ENCODE data around the gene USP20.

- TF ChIP-seq CTCF (IDR thresholded peaks at IDR 0.05) (no peak), POLR2A (IDR thresholded peaks at IDR 0.05) (no peak)
Measured at GRCh38 chr9:129809346-129809745, 25.9 kb upstream of the USP20 start.

Data from thyroid gland (tissue), 4 donors.